IPS DF 6.9 (cell line): ENCODE measurements around the gene GOLGA6L7.
"Not testable (repeated sequence)": the region's sequence is repeated elsewhere in the genome, so short reads cannot be mapped to it uniquely, and the experiment has no call there.

ENCODE experiments used
- DNase-seq: peaks from one replicate; pipeline ENCODE4 v3.0.0-alpha.2; 2013; ENCODE audit warnings: low read depth, low spot score
- H3K27ac ChIP-seq: one replicate; pipeline ENCODE4 v1.5.1; 2013; ENCODE audit warnings: low read length, control low read depth
- H3K27me3 ChIP-seq: 2 replicates; pipeline ENCODE4 v1.6.1; 2013; ENCODE audit warnings: mild to moderate bottlenecking, low read length; ENCODE audit not compliant: control insufficient read depth, insufficient read depth
- H3K36me3 ChIP-seq: 2 replicates; pipeline ENCODE4 v1.6.1; 2013; ENCODE audit warnings: low read length; ENCODE audit not compliant: control insufficient read depth, insufficient read depth
- H3K4me1 ChIP-seq: 2 replicates; pipeline ENCODE4 v1.6.1; 2013; ENCODE audit warnings: low read length; ENCODE audit not compliant: control insufficient read depth, insufficient read depth
- H3K4me3 ChIP-seq: 2 replicates; pipeline ENCODE4 v1.5.1; 2013; ENCODE audit warnings: mild to moderate bottlenecking, low read length
- H3K9me3 ChIP-seq: 2 replicates; pipeline ENCODE4 v1.6.1; 2013; ENCODE audit warnings: low read length, inconsistent platforms; ENCODE audit not compliant: control insufficient read depth, insufficient read depth
- WGBS: extraction: QIAGEN DNeasy Blood & Tissue Kit; methylation state at CpG from one replicate; pipeline ENCODE4 v1.1.7; 2013; ENCODE audit warnings: mixed read lengths, missing lambda C conversion rate; ENCODE audit not compliant: insufficient read length, insufficient coverage; 5-methylcytosine and 5-hydroxymethylcytosine counted together

Gene GOLGA6L7

DNA sequence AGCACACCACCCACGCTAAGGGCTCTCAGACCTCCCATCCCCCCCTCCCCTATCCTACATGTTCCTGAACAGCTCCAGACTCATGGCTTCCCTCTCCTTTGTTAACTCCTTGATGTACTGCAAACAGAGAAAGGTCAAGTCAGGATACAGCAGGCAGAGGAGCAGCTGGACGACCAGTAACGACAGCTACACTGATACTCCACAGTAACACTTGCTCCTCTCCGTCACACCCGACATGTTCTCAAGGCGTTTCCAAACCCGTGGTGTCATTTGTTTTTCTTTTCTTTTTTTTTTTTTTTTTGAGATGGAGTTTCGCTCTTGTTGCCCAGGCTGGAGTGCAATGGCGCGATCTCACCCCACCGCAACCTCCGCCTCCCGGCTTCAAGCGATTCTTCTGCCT lies 4.3 kb downstream of the GOLGA6L7 start:
- WGBS = no CpG with 5 or more reads among the region's 14 CpGs
- DNase-seq = not testable (repeated sequence)

GRCh38 chr15:28843520-28843919 lies 4.9 kb downstream of the GOLGA6L7 start:
- H3K4me1 ChIP-seq, DNase-seq, H3K36me3 ChIP-seq, H3K27me3 ChIP-seq, H3K4me3 ChIP-seq, H3K27ac ChIP-seq, H3K9me3 ChIP-seq: not testable (repeated sequence)
- WGBS = no CpG with 5 or more reads among the region's 12 CpGs

More for the DNA sequence above, 4.3 kb downstream of the GOLGA6L7 start:
- H3K4me1 ChIP-seq, H3K36me3 ChIP-seq, H3K27ac ChIP-seq, H3K27me3 ChIP-seq, H3K4me3 ChIP-seq, H3K9me3 ChIP-seq: not testable (repeated sequence)

DNA sequence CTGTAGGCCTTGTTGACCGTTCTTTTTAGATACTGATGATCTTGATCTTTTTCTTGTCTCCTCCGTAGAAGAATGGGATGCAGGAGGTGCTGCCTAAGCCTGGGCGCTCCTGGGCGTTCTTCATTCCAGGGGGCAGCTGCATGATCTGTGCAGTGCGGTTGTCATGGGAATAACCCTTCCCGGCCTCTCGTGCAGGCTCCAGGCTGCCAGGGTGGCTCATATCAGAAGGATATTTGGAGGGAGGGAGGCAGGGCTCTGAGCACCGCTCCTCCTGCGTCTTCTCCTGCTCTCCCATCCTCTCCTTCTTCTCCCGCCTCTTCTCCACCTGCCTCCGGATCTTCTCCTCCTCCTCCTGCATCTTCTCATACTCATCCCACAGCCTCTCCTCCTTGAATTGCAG lies 6.2 kb downstream of the GOLGA6L7 start:
- H3K36me3 ChIP-seq, H3K27me3 ChIP-seq, H3K4me3 ChIP-seq, DNase-seq, H3K4me1 ChIP-seq, H3K27ac ChIP-seq, H3K9me3 ChIP-seq: not testable (repeated sequence)
- no CpG with 5 or more reads among the region's 11 CpGs for WGBS

- H3K9me3 ChIP-seq, H3K4me3 ChIP-seq, H3K4me1 ChIP-seq, H3K27ac ChIP-seq, H3K27me3 ChIP-seq, H3K36me3 ChIP-seq, DNase-seq: not testable (repeated sequence)
- WGBS = no CpG with 5 or more reads among the region's 9 CpGs
Measured at GRCh38 chr15:28840285-28840684, 8.2 kb downstream of the GOLGA6L7 start.

- H3K36me3 ChIP-seq, H3K9me3 ChIP-seq, H3K4me3 ChIP-seq, H3K27ac ChIP-seq, H3K4me1 ChIP-seq, H3K27me3 ChIP-seq, DNase-seq: not testable (repeated sequence)
- no CpG with 5 or more reads among the region's 10 CpGs for WGBS
Measured at GRCh38 chr15:28834957-28835585, 13.4 kb downstream of the GOLGA6L7 start.

- H3K4me1 ChIP-seq, H3K36me3 ChIP-seq, H3K27ac ChIP-seq, H3K9me3 ChIP-seq, H3K27me3 ChIP-seq: not testable (repeated sequence)
- WGBS = no CpG with 5 or more reads among the region's 56 CpGs
- DNase-seq = peak; percentile 45
- H3K4me3 ChIP-seq = peak overlapping the region; percentile 4; the same call in 1 of the 2 replicates
Measured at GRCh38 chr15:28831897-28832587, 16.4 kb downstream of the GOLGA6L7 start.

GRCh38 chr15:28821420-28821819 lies 27.0 kb downstream of the GOLGA6L7 start:
- not testable (repeated sequence) for H3K9me3 ChIP-seq, DNase-seq, H3K36me3 ChIP-seq, H3K4me1 ChIP-seq, H3K27me3 ChIP-seq, H3K4me3 ChIP-seq, H3K27ac ChIP-seq
- no CpG with 5 or more reads among the region's 2 CpGs for WGBS

DNA sequence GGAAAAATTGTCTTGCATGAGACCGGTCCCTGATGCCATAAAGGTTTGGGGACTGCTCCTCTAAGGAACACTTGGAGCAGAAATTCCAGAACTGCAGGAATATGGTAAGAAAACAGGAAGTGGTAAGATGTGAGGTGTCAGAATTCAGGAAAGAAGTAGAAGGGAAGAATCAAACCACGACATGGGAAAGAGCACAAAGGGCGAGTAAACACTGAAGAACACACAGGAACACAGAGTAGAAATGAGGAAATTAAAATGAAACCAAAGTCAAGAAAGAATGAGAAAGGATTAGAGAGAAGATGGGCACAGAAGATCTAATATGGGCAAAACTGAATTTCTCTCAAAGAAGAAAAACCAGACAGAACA lies 28.5 kb downstream of the GOLGA6L7 start:
- not testable (repeated sequence) for H3K27me3 ChIP-seq, DNase-seq, H3K4me3 ChIP-seq, H3K36me3 ChIP-seq, H3K9me3 ChIP-seq, H3K27ac ChIP-seq, H3K4me1 ChIP-seq
- WGBS = no CpG with 5 or more reads among the region's 3 CpGs

GRCh38 chr15:28819019-28819929 lies 29.2 kb downstream of the GOLGA6L7 start:
- not testable (repeated sequence) for H3K27me3 ChIP-seq, H3K4me3 ChIP-seq, DNase-seq, H3K4me1 ChIP-seq, H3K36me3 ChIP-seq, H3K27ac ChIP-seq, H3K9me3 ChIP-seq
- no CpG with 5 or more reads among the region's 15 CpGs for WGBS

- H3K4me1 ChIP-seq, H3K36me3 ChIP-seq, H3K9me3 ChIP-seq, H3K4me3 ChIP-seq, H3K27ac ChIP-seq, H3K27me3 ChIP-seq, DNase-seq: not testable (repeated sequence)
- WGBS = no CpG with 5 or more reads among the region's 3 CpGs
Measured at GRCh38 chr15:28818168-28818567, 30.3 kb downstream of the GOLGA6L7 start.
